Measurements from ENCODE around the gene BBS9.
A peak's percentile ranks its signal among the peaks of the same experiment; 100 is the strongest.

The BBS9 gene

GRCh38 chr7:33582104-33582503 lies 452.7 kb downstream of the BBS9 start:
- Histone ChIP-seq H2BK15ac (ENCODE audit: low read depth, poor library complexity, severe bottlenecking) (no peak overlapping the region), H3K27ac (ENCODE audit: low read length, poor library complexity, severe bottlenecking) (no peak overlapping the region), H3K18ac (ENCODE audit: low read depth in 1 of 2, low read length in 2 of 2) (peak overlapping the region; percentile 38 to 46), H3K4me1 (ENCODE audit: control insufficient read depth, insufficient read depth, low read depth, low read length) (no peaks in the 10 kb centered on the region), H3K4ac (ENCODE audit: low read depth in 1 of 2, low read length in 2 of 2) (peak overlapping the region in 1 of 2 experiments; percentile 95), H3K79me1 (replicated peaks; ENCODE audit: low read length, poor library complexity, severe bottlenecking) (no peaks in the 10 kb centered on the region), H3K9ac (ENCODE audit: low read length) (no peak overlapping the region), H3K4me2 (ENCODE audit: low read length, poor library complexity, severe bottlenecking) (no peak overlapping the region), H2AK5ac (ENCODE audit: low read length, severe bottlenecking) (no peak overlapping the region), H4K91ac (ENCODE audit: low read length) (no peak overlapping the region), H2BK12ac (ENCODE audit: low read length in 2 of 2) (peak overlapping the region in 1 of 2 experiments; percentile 54), H2BK5ac (ENCODE audit: low read depth, low read length, poor library complexity, severe bottlenecking) (no peak overlapping the region), H2AFZ (ENCODE audit: low read depth, low read length) (no peak overlapping the region), H3K27me3 (ENCODE audit: control insufficient read depth in 1 of 2, insufficient read depth in 1 of 2, low read length in 2 of 2) (no peaks in the 10 kb centered on the region), H3K23ac (ENCODE audit: low read length in 2 of 2) (no peak overlapping the region), H3K4me3 (ENCODE audit: insufficient read depth in 1 of 2, low read depth in 1 of 2, low read length in 2 of 2) (no peak overlapping the region), H4K8ac (ENCODE audit: low read length) (no peak overlapping the region), H3K14ac (ENCODE audit: low read length in 2 of 2) (peak overlapping the region in 1 of 2 experiments; percentile 41), H3K9me3 (ENCODE audit: control insufficient read depth, low read length) (no peaks in the 10 kb centered on the region), H2BK120ac (ENCODE audit: low read depth, low read length) (no peak overlapping the region), H3K36me3 (ENCODE audit: control insufficient read depth in 1 of 2, insufficient read depth in 2 of 2, low read depth in 1 of 2, low read length in 2 of 2) (no peaks in the 10 kb centered on the region)
- 85% methylated on average over 1 of the region's 1 CpG for WGBS
- no peak for DNase-seq

- H4K8ac ChIP-seq (ENCODE audit: low read length) = no peak overlapping the region
- H3K4me3 ChIP-seq (ENCODE audit: insufficient read depth in 1 of 2, low read depth in 1 of 2, low read length in 2 of 2) = no peak overlapping the region
- H2BK120ac ChIP-seq (ENCODE audit: low read depth, low read length) = no peak overlapping the region
- H3K27ac ChIP-seq (ENCODE audit: low read length, poor library complexity, severe bottlenecking) = no peak overlapping the region
- H2BK15ac ChIP-seq (ENCODE audit: low read depth, poor library complexity, severe bottlenecking) = no peak overlapping the region
- no peaks in the 10 kb centered on the region for H3K4me1 ChIP-seq (ENCODE audit: control insufficient read depth, insufficient read depth, low read depth, low read length)
- no peaks in the 10 kb centered on the region for H3K36me3 ChIP-seq (ENCODE audit: control insufficient read depth in 1 of 2, insufficient read depth in 2 of 2, low read depth in 1 of 2, low read length in 2 of 2)
- H4K91ac ChIP-seq (ENCODE audit: low read length) = no peak overlapping the region
- H3K14ac ChIP-seq (ENCODE audit: low read length in 2 of 2) = no peak overlapping the region
- H2BK5ac ChIP-seq (ENCODE audit: low read depth, low read length, poor library complexity, severe bottlenecking) = no peak overlapping the region
- no peak overlapping the region for H3K4me2 ChIP-seq (ENCODE audit: low read length, poor library complexity, severe bottlenecking)
- H3K18ac ChIP-seq (ENCODE audit: low read depth in 1 of 2, low read length in 2 of 2) = no peak overlapping the region
- no peak overlapping the region for H2BK12ac ChIP-seq (ENCODE audit: low read length in 2 of 2)
- H3K79me1 ChIP-seq (replicated peaks; ENCODE audit: low read length, poor library complexity, severe bottlenecking) = no peaks in the 10 kb centered on the region
- H3K9me3 ChIP-seq (ENCODE audit: control insufficient read depth, low read length) = no peaks in the 10 kb centered on the region
- WGBS = 71% methylated on average over 1 of the region's 1 CpG
- no peak overlapping the region for H3K23ac ChIP-seq (ENCODE audit: low read length in 2 of 2)
- H3K4ac ChIP-seq (ENCODE audit: low read depth in 1 of 2, low read length in 2 of 2) = no peak overlapping the region
- no peak overlapping the region for H2AK5ac ChIP-seq (ENCODE audit: low read length, severe bottlenecking)
- H2AFZ ChIP-seq (ENCODE audit: low read depth, low read length) = no peak overlapping the region
- H3K27me3 ChIP-seq (ENCODE audit: control insufficient read depth in 1 of 2, insufficient read depth in 1 of 2, low read length in 2 of 2) = no peaks in the 10 kb centered on the region
- DNase-seq = no peak
- H3K9ac ChIP-seq (ENCODE audit: low read length) = no peak overlapping the region
These were observed 453.2 kb downstream of the BBS9 start for GRCh38 chr7:33582533-33582932.

- Histone ChIP-seq H2BK15ac (ENCODE audit: low read depth, poor library complexity, severe bottlenecking) (no peak overlapping the region), H3K4me1 (ENCODE audit: control insufficient read depth, insufficient read depth, low read depth, low read length) (no peaks in the 10 kb centered on the region)
These were observed 460.5 kb downstream of the BBS9 start for GRCh38 chr7:33589911-33590310.

GRCh38 chr7:33590916-33591315 lies 461.6 kb downstream of the BBS9 start:
- Histone ChIP-seq H3K18ac (ENCODE audit: low read depth in 1 of 2, low read length in 2 of 2) (no peak overlapping the region), H3K27me3 (ENCODE audit: control insufficient read depth in 1 of 2, insufficient read depth in 1 of 2, low read length in 2 of 2) (no peaks in the 10 kb centered on the region), H3K9ac (ENCODE audit: low read length) (no peak overlapping the region), H3K14ac (ENCODE audit: low read length in 2 of 2) (no peak overlapping the region), H3K4ac (ENCODE audit: low read depth in 1 of 2, low read length in 2 of 2) (no peak overlapping the region), H3K27ac (ENCODE audit: low read length, poor library complexity, severe bottlenecking) (no peak overlapping the region), H2AK5ac (ENCODE audit: low read length, severe bottlenecking) (no peak overlapping the region), H3K23ac (ENCODE audit: low read length in 2 of 2) (no peak overlapping the region), H4K91ac (ENCODE audit: low read length) (no peak overlapping the region), H3K36me3 (ENCODE audit: control insufficient read depth in 1 of 2, insufficient read depth in 2 of 2, low read depth in 1 of 2, low read length in 2 of 2) (no peaks in the 10 kb centered on the region), H2BK12ac (ENCODE audit: low read length in 2 of 2) (no peak overlapping the region), H3K4me3 (ENCODE audit: insufficient read depth in 1 of 2, low read depth in 1 of 2, low read length in 2 of 2) (no peak overlapping the region), H2BK15ac (ENCODE audit: low read depth, poor library complexity, severe bottlenecking) (no peak overlapping the region), H2BK5ac (ENCODE audit: low read depth, low read length, poor library complexity, severe bottlenecking) (no peak overlapping the region), H3K4me2 (ENCODE audit: low read length, poor library complexity, severe bottlenecking) (no peak overlapping the region), H2BK120ac (ENCODE audit: low read depth, low read length) (no peak overlapping the region), H2AFZ (ENCODE audit: low read depth, low read length) (no peak overlapping the region), H3K9me3 (ENCODE audit: control insufficient read depth, low read length) (no peaks in the 10 kb centered on the region), H3K79me1 (replicated peaks; ENCODE audit: low read length, poor library complexity, severe bottlenecking) (no peaks in the 10 kb centered on the region), H4K8ac (ENCODE audit: low read length) (no peak overlapping the region), H3K4me1 (ENCODE audit: control insufficient read depth, insufficient read depth, low read depth, low read length) (no peaks in the 10 kb centered on the region)
- DNase-seq = peak; percentile 48

More at GRCh38 chr7:33589911-33590310, 460.5 kb downstream of the BBS9 start:
- H3K9ac ChIP-seq (ENCODE audit: low read length) = no peak overlapping the region
- H2BK12ac ChIP-seq (ENCODE audit: low read length in 2 of 2) = no peak overlapping the region
- WGBS = 93% methylated on average over 2 of the region's 2 CpGs
- H2BK5ac ChIP-seq (ENCODE audit: low read depth, low read length, poor library complexity, severe bottlenecking) = no peak overlapping the region
- no peaks in the 10 kb centered on the region for H3K36me3 ChIP-seq (ENCODE audit: control insufficient read depth in 1 of 2, insufficient read depth in 2 of 2, low read depth in 1 of 2, low read length in 2 of 2)
- no peak overlapping the region for H3K4ac ChIP-seq (ENCODE audit: low read depth in 1 of 2, low read length in 2 of 2)
- H4K8ac ChIP-seq (ENCODE audit: low read length) = no peak overlapping the region
- no peak for DNase-seq
- H3K23ac ChIP-seq (ENCODE audit: low read length in 2 of 2) = no peak overlapping the region
- H3K4me2 ChIP-seq (ENCODE audit: low read length, poor library complexity, severe bottlenecking) = no peak overlapping the region
- no peak overlapping the region for H2AK5ac ChIP-seq (ENCODE audit: low read length, severe bottlenecking)
- H4K91ac ChIP-seq (ENCODE audit: low read length) = no peak overlapping the region
- no peak overlapping the region for H3K4me3 ChIP-seq (ENCODE audit: insufficient read depth in 1 of 2, low read depth in 1 of 2, low read length in 2 of 2)
- no peak overlapping the region for H3K14ac ChIP-seq (ENCODE audit: low read length in 2 of 2)
- no peak overlapping the region for H2BK120ac ChIP-seq (ENCODE audit: low read depth, low read length)
- no peak overlapping the region for H3K27ac ChIP-seq (ENCODE audit: low read length, poor library complexity, severe bottlenecking)
- no peaks in the 10 kb centered on the region for H3K27me3 ChIP-seq (ENCODE audit: control insufficient read depth in 1 of 2, insufficient read depth in 1 of 2, low read length in 2 of 2)
- H3K18ac ChIP-seq (ENCODE audit: low read depth in 1 of 2, low read length in 2 of 2) = peak overlapping the region in 1 of 2 experiments; percentile 45
- no peak overlapping the region for H2AFZ ChIP-seq (ENCODE audit: low read depth, low read length)
- H3K9me3 ChIP-seq (ENCODE audit: control insufficient read depth, low read length) = no peaks in the 10 kb centered on the region
- no peaks in the 10 kb centered on the region for H3K79me1 ChIP-seq (replicated peaks; ENCODE audit: low read length, poor library complexity, severe bottlenecking)
